ENCODE data around the gene CD4. TPM values are rescaled to one million over a fixed set of nuclear protein-coding genes. Genes with fewer than 3 reads are reported as not detected.
A peak's percentile ranks its signal among the peaks of the same experiment; 100 is the strongest.

CD4 gene
- total RNA-seq, 1 experiment from 2014 or later: not detected

DNA sequence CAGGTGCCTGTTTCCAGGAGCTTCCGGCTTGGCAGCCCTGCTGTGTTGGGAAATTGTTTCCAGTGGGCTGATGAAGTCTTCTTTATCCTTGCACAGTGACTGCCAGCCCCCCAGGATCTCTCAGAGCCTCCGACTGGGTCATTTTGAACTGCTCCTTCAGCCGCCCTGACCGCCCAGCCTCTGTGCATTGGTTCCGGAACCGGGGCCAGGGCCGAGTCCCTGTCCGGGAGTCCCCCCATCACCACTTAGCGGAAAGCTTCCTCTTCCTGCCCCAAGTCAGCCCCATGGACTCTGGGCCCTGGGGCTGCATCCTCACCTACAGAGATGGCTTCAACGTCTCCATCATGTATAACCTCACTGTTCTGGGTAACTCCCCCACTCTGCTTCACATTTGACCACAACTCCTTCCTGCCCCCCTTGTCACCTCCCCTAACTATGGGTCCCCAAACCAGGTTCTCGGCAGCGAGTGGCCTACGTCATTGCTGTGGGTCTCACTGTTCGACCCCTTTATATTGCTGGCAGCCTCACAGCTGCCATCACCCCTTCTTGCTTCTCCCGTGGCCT, 14.7 kb upstream of the CD4 start:
- intact Hi-C loops (cut with micrococcal nuclease; ENCODE audit: unreplicated experiment): no loop called here
- Mint-ChIP-seq H3K27me3 (ENCODE audit: unreplicated experiment) (peaks cover 82% of the 10 kb centered on the region), H3K4me1 (ENCODE audit: low read depth, unreplicated experiment) (peaks cover 34% of the 10 kb centered on the region), H3K4me3 (ENCODE audit: low read depth, unreplicated experiment) (no peak overlapping the region), H3K27ac (ENCODE audit: unreplicated experiment) (peak overlapping the region; percentile 51), H3K36me3 (ENCODE audit: insufficient read depth, unreplicated experiment) (peaks cover 2% of the 10 kb centered on the region), H3K9me3 (ENCODE audit: low read depth, unreplicated experiment) (no peaks in the 10 kb centered on the region)
- BruUV-seq (replicated peaks): no TSS peak
- TF ChIP-seq, protein P1, sequence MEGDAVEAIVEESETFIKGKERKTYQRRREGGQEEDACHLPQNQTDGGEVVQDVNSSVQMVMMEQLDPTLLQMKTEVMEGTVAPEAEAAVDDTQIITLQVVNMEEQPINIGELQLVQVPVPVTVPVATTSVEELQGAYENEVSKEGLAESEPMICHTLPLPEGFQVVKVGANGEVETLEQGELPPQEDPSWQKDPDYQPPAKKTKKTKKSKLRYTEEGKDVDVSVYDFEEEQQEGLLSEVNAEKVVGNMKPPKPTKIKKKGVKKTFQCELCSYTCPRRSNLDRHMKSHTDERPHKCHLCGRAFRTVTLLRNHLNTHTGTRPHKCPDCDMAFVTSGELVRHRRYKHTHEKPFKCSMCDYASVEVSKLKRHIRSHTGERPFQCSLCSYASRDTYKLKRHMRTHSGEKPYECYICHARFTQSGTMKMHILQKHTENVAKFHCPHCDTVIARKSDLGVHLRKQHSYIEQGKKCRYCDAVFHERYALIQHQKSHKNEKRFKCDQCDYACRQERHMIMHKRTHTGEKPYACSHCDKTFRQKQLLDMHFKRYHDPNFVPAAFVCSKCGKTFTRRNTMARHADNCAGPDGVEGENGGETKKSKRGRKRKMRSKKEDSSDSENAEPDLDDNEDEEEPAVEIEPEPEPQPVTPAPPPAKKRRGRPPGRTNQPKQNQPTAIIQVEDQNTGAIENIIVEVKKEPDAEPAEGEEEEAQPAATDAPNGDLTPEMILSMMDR (IDR thresholded peaks at IDR 0.05; ENCODE audit: unreplicated experiment): no peak
- CTCF ChIA-PET: interaction anchor here (0.7 to 1.2 kb wide), 2 partner anchors 51 to 78 kb away, joined by 3 to 10 read pairs; partner anchors contain the start of genes COPS7A and USP5
- DNase-seq: no peak

DNA sequence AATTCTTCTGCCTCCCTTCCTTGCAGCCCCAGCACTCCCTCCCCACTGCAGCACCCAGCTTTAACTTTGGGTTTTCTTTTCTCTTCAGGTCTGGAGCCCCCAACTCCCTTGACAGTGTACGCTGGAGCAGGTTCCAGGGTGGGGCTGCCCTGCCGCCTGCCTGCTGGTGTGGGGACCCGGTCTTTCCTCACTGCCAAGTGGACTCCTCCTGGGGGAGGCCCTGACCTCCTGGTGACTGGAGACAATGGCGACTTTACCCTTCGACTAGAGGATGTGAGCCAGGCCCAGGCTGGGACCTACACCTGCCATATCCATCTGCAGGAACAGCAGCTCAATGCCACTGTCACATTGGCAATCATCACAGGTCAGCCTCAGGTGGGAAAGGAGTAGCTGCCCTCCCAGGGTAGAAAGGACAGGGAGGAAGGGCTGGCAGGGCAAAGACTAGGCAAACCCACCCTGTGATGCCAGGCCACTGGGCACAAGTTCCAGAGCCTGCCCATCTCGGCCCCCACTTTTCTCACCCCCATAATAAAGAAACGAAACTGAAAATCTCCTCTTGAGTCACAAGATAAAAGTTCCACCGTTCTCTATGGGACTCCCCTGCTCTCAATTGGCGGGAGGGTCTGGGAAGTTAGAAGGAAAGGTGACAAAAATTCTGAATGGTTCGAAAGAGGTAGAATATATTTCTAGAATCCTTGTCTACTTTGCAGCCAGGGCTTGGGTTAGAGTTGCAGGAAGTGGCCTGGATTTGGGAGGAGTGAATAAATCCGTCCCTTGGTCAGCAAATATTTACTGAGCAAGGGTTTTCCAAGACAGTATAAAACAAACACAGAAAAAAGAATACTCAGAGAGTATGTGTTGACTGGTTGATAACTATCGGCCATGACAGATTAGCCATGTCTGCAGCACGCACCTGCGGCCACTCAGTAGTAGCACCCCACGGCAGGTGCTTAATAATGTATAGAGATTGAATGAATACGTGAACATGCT, 13.8 kb upstream of the CD4 start:
- intact Hi-C loops (cut with micrococcal nuclease; ENCODE audit: unreplicated experiment): no loop called here
- peaks cover 82% of the 10 kb centered on the region for H3K27me3 Mint-ChIP-seq (ENCODE audit: unreplicated experiment)
- H3K4me3 Mint-ChIP-seq (ENCODE audit: low read depth, unreplicated experiment): no peak overlapping the region
- peaks cover 35% of the 10 kb centered on the region for H3K4me1 Mint-ChIP-seq (ENCODE audit: low read depth, unreplicated experiment)
- H3K36me3 Mint-ChIP-seq (ENCODE audit: insufficient read depth, unreplicated experiment): no peaks in the 10 kb centered on the region
- no peaks in the 10 kb centered on the region for H3K9me3 Mint-ChIP-seq (ENCODE audit: low read depth, unreplicated experiment)
- no peak for DNase-seq
- CTCF ChIA-PET: no interaction called here
- H3K27ac Mint-ChIP-seq (ENCODE audit: unreplicated experiment): peak overlapping the region; percentile 51
- no TSS peak for BruUV-seq (replicated peaks)
- TF ChIP-seq, protein P1 (IDR thresholded peaks at IDR 0.05; ENCODE audit: unreplicated experiment): no peak

DNA sequence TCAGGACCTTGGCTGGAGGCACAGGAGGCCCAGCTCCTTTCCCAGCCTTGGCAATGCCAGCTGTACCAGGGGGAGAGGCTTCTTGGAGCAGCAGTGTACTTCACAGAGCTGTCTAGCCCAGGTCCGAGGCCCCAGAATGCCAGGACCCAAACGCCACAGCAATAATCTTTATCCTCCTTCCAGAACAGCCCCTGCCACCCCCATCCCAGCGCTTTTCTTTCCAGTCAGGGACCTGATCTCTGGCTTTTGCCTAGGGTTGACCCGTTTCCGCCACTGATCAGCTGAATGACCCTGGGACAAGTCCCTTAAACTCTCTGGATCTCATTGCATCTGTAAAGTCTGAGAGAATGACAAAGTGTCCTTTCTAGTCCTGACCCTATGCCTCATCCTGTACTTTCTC, 11.9 kb upstream of the CD4 start:
- intact Hi-C loops (cut with micrococcal nuclease; ENCODE audit: unreplicated experiment): no loop called here
- Mint-ChIP-seq H3K27me3 (ENCODE audit: unreplicated experiment) (peaks cover 70% of the 10 kb centered on the region), H3K4me1 (ENCODE audit: low read depth, unreplicated experiment) (peaks cover 35% of the 10 kb centered on the region), H3K27ac (ENCODE audit: unreplicated experiment) (no peak overlapping the region), H3K4me3 (ENCODE audit: low read depth, unreplicated experiment) (no peak overlapping the region), H3K9me3 (ENCODE audit: low read depth, unreplicated experiment) (no peaks in the 10 kb centered on the region), H3K36me3 (ENCODE audit: insufficient read depth, unreplicated experiment) (no peaks in the 10 kb centered on the region)
- TF ChIP-seq, protein P1 (IDR thresholded peaks at IDR 0.05; ENCODE audit: unreplicated experiment): no peak
- CTCF ChIA-PET: interaction anchor here (0.9 kb wide), 1 partner anchor 10 kb away, joined by 3 read pairs; no protein-coding TSS in a partner anchor
- no TSS peak for BruUV-seq (replicated peaks)
- no peak for DNase-seq

DNA sequence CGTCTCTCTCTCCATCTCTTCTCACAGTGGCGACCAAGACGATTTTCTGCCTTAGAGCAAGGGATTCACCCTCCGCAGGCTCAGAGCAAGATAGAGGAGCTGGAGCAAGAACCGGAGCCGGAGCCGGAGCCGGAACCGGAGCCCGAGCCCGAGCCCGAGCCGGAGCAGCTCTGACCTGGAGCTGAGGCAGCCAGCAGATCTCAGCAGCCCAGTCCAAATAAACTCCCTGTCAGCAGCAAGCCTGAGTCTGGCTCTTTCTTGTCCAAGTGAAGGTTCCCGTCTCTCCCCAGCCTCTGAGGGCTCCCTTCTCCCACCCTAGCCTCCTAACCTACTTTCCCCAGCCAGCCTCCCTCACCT, 11.1 kb upstream of the CD4 start:
- no peaks in the 10 kb centered on the region for H3K9me3 Mint-ChIP-seq (ENCODE audit: low read depth, unreplicated experiment)
- TF ChIP-seq, protein P1 (IDR thresholded peaks at IDR 0.05; ENCODE audit: unreplicated experiment): no peak
- H3K27ac Mint-ChIP-seq (ENCODE audit: unreplicated experiment): no peak overlapping the region
- CTCF ChIA-PET: interaction anchor here (0.5 to 1.1 kb wide), 5 partner anchors 12 to 398 kb away, joined by 3 to 8 read pairs (median 4); partner anchors contain the start of genes MLF2 and PTMS
- intact Hi-C loops (cut with micrococcal nuclease; ENCODE audit: unreplicated experiment): loop anchor here (2.0 kb wide), 1 partner anchor 25 kb away; the partner anchor contains the start of gene MLF2
- H3K4me1 Mint-ChIP-seq (ENCODE audit: low read depth, unreplicated experiment): peaks cover 35% of the 10 kb centered on the region
- H3K36me3 Mint-ChIP-seq (ENCODE audit: insufficient read depth, unreplicated experiment): no peaks in the 10 kb centered on the region
- peaks cover 67% of the 10 kb centered on the region for H3K27me3 Mint-ChIP-seq (ENCODE audit: unreplicated experiment)
- BruUV-seq (replicated peaks): no TSS peak
- DNase-seq: no peak
- H3K4me3 Mint-ChIP-seq (ENCODE audit: low read depth, unreplicated experiment): peak overlapping the region; percentile 70

Measured in Calu3 (cell line).